K562 (cell line): ENCODE results near the gene FZD4. TPM values are rescaled to one million over a fixed set of nuclear protein-coding genes. Genes with fewer than 3 reads are reported as not detected.

Source experiments
- DEAF1 ChIP-seq: fragments of 450-650 bp; formaldehyde crosslinking; IDR thresholded peaks from 2 replicates; pipeline ENCODE4 v1.4.0; 2020; ENCODE audit warnings: mild to moderate bottlenecking, moderate library complexity
- DLX4 ChIP-seq: fragments of 250-450 bp; sonication (Bioruptor Pico); IDR thresholded peaks from 2 replicates; pipeline ENCODE4 v1.6.1; 2021; ENCODE audit warnings: mild to moderate bottlenecking
- FOSL1 ChIP-seq: fragments of 200-800 bp; sonication (Bioruptor generic); conservative IDR thresholded peaks from 2 replicates; pipeline ENCODE4 v1.6.1; 2016; ENCODE audit warnings: missing genetic modification characterization, missing compliant biosample characterization
- HMG20A ChIP-seq: fragments of 450-650 bp; formaldehyde crosslinking; conservative IDR thresholded peaks from 2 replicates; pipeline ENCODE4 v1.4.0; 2020; ENCODE audit warnings: mild to moderate bottlenecking, mixed read lengths
- KDM2B ChIP-seq: fragments of 250-450 bp; sonication (Bioruptor Pico); IDR thresholded peaks from 2 replicates; pipeline ENCODE4 v1.8.0; 2021; ENCODE audit warnings: mild to moderate bottlenecking, moderate library complexity
- MXD1 ChIP-seq: fragments of 250-450 bp; sonication (Bioruptor Pico); IDR thresholded peaks from 2 replicates; pipeline ENCODE4 v1.8.0; 2021; ENCODE audit warnings: borderline replicate concordance, mild to moderate bottlenecking, moderate library complexity; ENCODE audit not compliant: poor library complexity, severe bottlenecking
- NR4A1 ChIP-seq, 2 experiments: fragments of 250-450 bp in 1 of 2; fragments of 450-650 bp in 1 of 2; sonication (Bioruptor Pico) in 1 of 2; IDR thresholded peaks; 2 replicates each; pipeline versions ENCODE4 v1.4.0 to v1.6.1; 2016 to 2020; ENCODE audit warnings: mild to moderate bottlenecking in 2 of 2, missing compliant biosample characterization in 1 of 2, missing genetic modification characterization in 1 of 2, moderate library complexity in 1 of 2
- SMAD3 ChIP-seq: fragments of 450-650 bp; formaldehyde crosslinking; conservative IDR thresholded peaks from 2 replicates; pipeline ENCODE4 v1.4.0; 2020; ENCODE audit warnings: mild to moderate bottlenecking
- ZNF280B ChIP-seq: fragments of 250-450 bp; sonication (Bioruptor Pico); IDR thresholded peaks from 2 replicates; pipeline ENCODE4 v1.5.1; 2021; ENCODE audit warnings: mild to moderate bottlenecking
- ZNF518B ChIP-seq: fragments of 250-450 bp; sonication (Bioruptor Pico); IDR thresholded peaks from 2 replicates; pipeline ENCODE4 v1.5.0; 2021; ENCODE audit warnings: mild to moderate bottlenecking, moderate library complexity
- ZNF589 ChIP-seq: fragments of 200-800 bp; sonication (Bioruptor generic); IDR thresholded peaks from 2 replicates; pipeline ENCODE4 v1.6.1; 2016; ENCODE audit warnings: low read depth, missing genetic modification characterization, missing compliant biosample characterization
- ZNF695 ChIP-seq: fragments of 450-650 bp; formaldehyde crosslinking; IDR thresholded peaks from 2 replicates; pipeline ENCODE4 v1.4.0; 2020; ENCODE audit warnings: mild to moderate bottlenecking, moderate library complexity
- ZNF75A ChIP-seq: fragments of 450-650 bp; formaldehyde crosslinking; IDR thresholded peaks from 2 replicates; pipeline ENCODE4 v1.4.0; 2020; ENCODE audit warnings: mild to moderate bottlenecking
- ZNF766 ChIP-seq: fragments of 200-800 bp; sonication (Bioruptor generic); conservative IDR thresholded peaks from 2 replicates; pipeline ENCODE4 v1.6.1; 2016; ENCODE audit warnings: missing genetic modification characterization, missing compliant biosample characterization
- ZNF780A ChIP-seq: fragments of 250-450 bp; sonication (Bioruptor Pico); IDR thresholded peaks from 2 replicates; pipeline ENCODE4 v1.5.0; 2021; ENCODE audit warnings: mild to moderate bottlenecking
- ZNF79 ChIP-seq: fragments of 250-450 bp; sonication (Bioruptor Pico); IDR thresholded peaks from 2 replicates; pipeline ENCODE4 v1.4.0; 2020; ENCODE audit warnings: low read depth, mild to moderate bottlenecking, moderate library complexity
- polyA plus RNA-seq, 8 experiments: library from polyadenylated mRNA; depleted of rRNA in 4 of 8; stranded (reverse) in 5 of 8; unstranded in 3 of 8; fragments of >200 nt; fragmentation: Nextera tagmentation in 2 of 8; fragmentation: Illumina TruSeq in 1 of 8; extraction: Ambion mirVana in 2 of 8; extraction: Trizol in 1 of 8; gene quantifications; 2 replicates each; pipeline versions ENCODE4 v1.2.1 to v1.2.3, GENCODE V29; 2011 to 2014; ENCODE audit warnings: inconsistent platforms in 1 of 8, missing spikeins in 1 of 8
- total RNA-seq, 7 experiments: library from RNA; depleted of rRNA in 6 of 7; stranded (reverse); fragments of >200 nt in 6 of 7; fragmentation: Illumina TruSeq in 2 of 7; extraction: Trizol in 2 of 7; gene quantifications; 2 replicates each; pipeline versions ENCODE4 v1.2.1 to v1.2.3, GENCODE V29; 2011 to 2021; ENCODE audit warnings: low replicate concordance in 1 of 7

Gene FZD4
- total and polyA plus RNA-seq, 9 of the 15 experiments (the other 6 are each of a cell fraction or from before 2014, with no cell fraction given) = 1.2 to 7.9 (median 5.8) TPM

GRCh38 chr11:86937193-86937806 is 17.9 kb downstream of the FZD4 start (continued):
- TF ChIP-seq ZNF518B (CRISPR knock-in tag) (peak; percentile 85), ZNF280B (CRISPR knock-in tag) (peak; percentile 95), ZNF780A (CRISPR knock-in tag) (peak; percentile 91), FOSL1 (0 out of 2 replicates have a peak, but pooled peaks have one; percentile 48), DEAF1 (peak; percentile 87), ZNF695 (peak; percentile 93), ZNF79 (CRISPR knock-in tag) (peak; percentile 98), SMAD3 (CRISPR knock-in tag) (peak; percentile 99), MXD1 (CRISPR knock-in tag) (peak; percentile 70), ZNF766 (CRISPR knock-in tag) (peak; percentile 98), DLX4 (CRISPR knock-in tag) (peak; percentile 84), HMG20A (peak; percentile 93), ZNF75A (CRISPR knock-in tag) (peak; percentile 93), ZNF589 (CRISPR knock-in tag) (peak; percentile 99), KDM2B (CRISPR knock-in tag) (peak; percentile 72; the same call in 1 of the 2 replicates), NR4A1 (CRISPR knock-in tag; IDR thresholded peaks at IDR 0.05) (peak; percentile 99), NR4A1 (tag; IDR thresholded peaks at IDR 0.05) (peak; percentile 100)
